GM18511 (cell line): ENCODE results near the gene KIF26B.
A peak's percentile ranks its signal among the peaks of the same experiment; 100 is the strongest.
"Not testable (repeated sequence)": the region's sequence is repeated elsewhere in the genome, so short reads cannot be mapped to it uniquely, and the experiment has no call there.

ENCODE experiments used
- ATAC-seq: cut with Tn5 transposase; IDR thresholded peaks from one replicate; pipeline ENCODE4 v1.9.1; 2021; ENCODE audit warnings: mild to moderate bottlenecking, moderate library complexity; ENCODE audit not compliant: unreplicated experiment

The KIF26B gene

GRCh38 chr1:245378311-245378722, 223.5 kb downstream of the KIF26B start:
- ATAC-seq, result peak; percentile 62

- no peak for ATAC-seq
These were observed 224.0 kb downstream of the KIF26B start for GRCh38 chr1:245378745-245379144.

- ATAC-seq, result no peak
These were observed 226.2 kb downstream of the KIF26B start for GRCh38 chr1:245380790-245381535.

GRCh38 chr1:245382981-245383380, 228.2 kb downstream of the KIF26B start:
- ATAC-seq, result no peak

GRCh38 chr1:245383396-245384330, 228.9 kb downstream of the KIF26B start:
- ATAC-seq, result no peak

- no peak for ATAC-seq
These were observed 231.6 kb downstream of the KIF26B start for GRCh38 chr1:245386297-245386971.

GRCh38 chr1:245388687-245389086, 233.9 kb downstream of the KIF26B start:
- ATAC-seq, result no peak

- ATAC-seq, result no peak
These were observed 235.1 kb downstream of the KIF26B start for GRCh38 chr1:245389873-245390272.

- no peak for ATAC-seq
These were observed 236.2 kb downstream of the KIF26B start for GRCh38 chr1:245390975-245391374.

GRCh38 chr1:245393694-245394093, 238.9 kb downstream of the KIF26B start:
- ATAC-seq, result no peak

- no peak for ATAC-seq
These were observed 240.9 kb downstream of the KIF26B start for GRCh38 chr1:245395680-245396079.

GRCh38 chr1:245396615-245397014, 241.8 kb downstream of the KIF26B start:
- ATAC-seq, result no peak

- ATAC-seq, result no peak
These were observed 243.0 kb downstream of the KIF26B start for GRCh38 chr1:245397771-245398170.

GRCh38 chr1:245398180-245398579, 243.4 kb downstream of the KIF26B start:
- no peak for ATAC-seq

- ATAC-seq, result no peak
These were observed 247.2 kb downstream of the KIF26B start for GRCh38 chr1:245401881-245402587.

- ATAC-seq, result not testable (repeated sequence)
These were observed 248.2 kb downstream of the KIF26B start for GRCh38 chr1:245402998-245403397.

GRCh38 chr1:245404527-245404926, 249.7 kb downstream of the KIF26B start:
- ATAC-seq, result no peak

GRCh38 chr1:245404952-245405351, 250.2 kb downstream of the KIF26B start:
- no peak for ATAC-seq

- ATAC-seq, result no peak
These were observed 251.6 kb downstream of the KIF26B start for GRCh38 chr1:245406426-245406825.

- no peak for ATAC-seq
These were observed 253.2 kb downstream of the KIF26B start for GRCh38 chr1:245407983-245408382.
